Upper lobe of left lung (tissue), 6 donors: Measurements from ENCODE around the gene S100A5. TPM values are rescaled to one million over a fixed set of nuclear protein-coding genes. Genes with fewer than 3 reads are reported as not detected.

ENCODE experiments used
- ATAC-seq, 2 donors: fragments of 200-7000 bp; cut with Tn5 transposase; one replicate each; pipeline ENCODE4 v1.9.1; 2022; ENCODE audit warnings: mild to moderate bottlenecking in 2 of 2, moderate library complexity in 2 of 2; ENCODE audit not compliant: low FRiP score in 2 of 2
- DNase-seq, 2 donors: peaks; one replicate each; pipeline ENCODE4 v3.0.0-alpha.2; 2019 to 2020
- H3K27ac ChIP-seq, 4 donors: fragments of 200-600 bp; sonication (generic); one replicate each; pipeline ENCODE4 v1.5.1; 2016 to 2019
- H3K27me3 ChIP-seq, 4 donors: fragments of 200-600 bp; sonication (generic); one replicate each; pipeline ENCODE4 v1.5.1; 2017 to 2019
- H3K36me3 ChIP-seq, 4 donors: fragments of 200-600 bp; sonication (generic); one replicate each; pipeline ENCODE4 v1.5.1; 2016 to 2019
- H3K4me1 ChIP-seq, 4 donors: fragments of 200-600 bp; sonication (generic); one replicate each; pipeline ENCODE4 v1.5.1; 2018 to 2019
- H3K4me3 ChIP-seq, 4 donors: fragments of 200-600 bp; sonication (generic); one replicate each; pipeline ENCODE4 v1.5.1; 2017 to 2019; ENCODE audit warnings: mild to moderate bottlenecking in 2 of 4, moderate library complexity in 1 of 4
- H3K9me3 ChIP-seq, 4 donors: fragments of 200-600 bp; sonication (generic); one replicate each; pipeline ENCODE4 v1.5.1; 2018 to 2019
- CTCF ChIP-seq, 6 experiments: fragments of 450-650 bp in 4 of 6; fragments of 200-600 bp in 2 of 6; sonication (generic) in 2 of 6; IDR thresholded peaks; one replicate each; pipeline ENCODE4 v1.5.1; 2016 to 2019; ENCODE audit warnings: antibody characterized with exemption in 6 of 6
- EP300 ChIP-seq, 4 donors: sonication (generic); formaldehyde crosslinking; IDR thresholded peaks; one replicate each; pipeline ENCODE4 v1.5.1; 2017; ENCODE audit warnings: antibody characterized with exemption in 4 of 4, control low read depth in 2 of 4
- POLR2A ChIP-seq, 4 donors: fragments of 450-650 bp; IDR thresholded peaks; one replicate each; pipeline ENCODE4 v1.5.1; 2016 to 2017; ENCODE audit warnings: antibody characterized with exemption in 4 of 4, mild to moderate bottlenecking in 2 of 4
- POLR2AphosphoS5 ChIP-seq, 2 donors: sonication (generic); formaldehyde crosslinking; IDR thresholded peaks; one replicate each; pipeline ENCODE4 v1.5.1; 2017; ENCODE audit warnings: antibody characterized with exemption in 2 of 2
- WGBS, 2 donors: methylation state at CpG; one replicate each; pipeline ENCODE4 v1.1.5; 2017 to 2018; 5-methylcytosine and 5-hydroxymethylcytosine counted together
- total RNA-seq, 6 donors: library from RNA; depleted of rRNA in 4 of 6; stranded (reverse); fragments of >200 nt in 4 of 6; gene quantifications; one replicate each; pipeline versions ENCODE4 v1.1.0 to v1.2.1, GENCODE V29; 2016 to 2021
- donor health status: DM: no; HTN: no; CAD: no; lungs with moderate emphysema.
- donor health status: DM: no; HTN: yes; CAD: no; lungs with severe emphysema.

The S100A5 gene
- total RNA-seq, 6 donors from 2014 or later, result not detected

GRCh38 chr1:153561466-153561985, 20.8 kb upstream of the S100A5 start:
- H3K27me3 ChIP-seq, result no peaks in the 10 kb centered on the region
- H3K9me3 ChIP-seq, result no peaks in the 10 kb centered on the region
- no peaks in the 10 kb centered on the region for H3K36me3 ChIP-seq
- DNase-seq, result no peak
- TF ChIP-seq POLR2A (IDR thresholded peaks at IDR 0.05) (no peak), CTCF (IDR thresholded peaks at IDR 0.05) (no peak), POLR2AphosphoS5 (IDR thresholded peaks at IDR 0.05) (no peak), EP300 (IDR thresholded peaks at IDR 0.05) (no peak)
- no peak overlapping the region for H3K4me3 ChIP-seq
- no peak for ATAC-seq
- peaks cover 16 to 22% (median 20%) of the 10 kb centered on the region in 4 donors for H3K4me1 ChIP-seq
- 92 to 97% methylated on average over 3 of the region's 3 CpGs for WGBS, 2 donors
- H3K27ac ChIP-seq, result peak overlapping the region in 2 of 4 donors; percentile 41 to 61

GRCh38 chr1:153560771-153561465, 20.2 kb upstream of the S100A5 start:
- 88 to 90% methylated on average over 10 of the region's 10 CpGs for WGBS, 2 donors
- Histone ChIP-seq H3K9me3 (no peaks in the 10 kb centered on the region), H3K36me3 (no peaks in the 10 kb centered on the region), H3K27ac (peak overlapping the region in 1 of 4 donors; percentile 61), H3K4me3 (no peak overlapping the region), H3K4me1 (peaks cover 11 to 17% (median 14%) of the 10 kb centered on the region in 4 donors), H3K27me3 (no peaks in the 10 kb centered on the region)
- TF ChIP-seq POLR2AphosphoS5 (IDR thresholded peaks at IDR 0.05), result no peak
- no peak for TF ChIP-seq CTCF (IDR thresholded peaks at IDR 0.05)
- DNase-seq (no peak), ATAC-seq (no peak)

DNA sequence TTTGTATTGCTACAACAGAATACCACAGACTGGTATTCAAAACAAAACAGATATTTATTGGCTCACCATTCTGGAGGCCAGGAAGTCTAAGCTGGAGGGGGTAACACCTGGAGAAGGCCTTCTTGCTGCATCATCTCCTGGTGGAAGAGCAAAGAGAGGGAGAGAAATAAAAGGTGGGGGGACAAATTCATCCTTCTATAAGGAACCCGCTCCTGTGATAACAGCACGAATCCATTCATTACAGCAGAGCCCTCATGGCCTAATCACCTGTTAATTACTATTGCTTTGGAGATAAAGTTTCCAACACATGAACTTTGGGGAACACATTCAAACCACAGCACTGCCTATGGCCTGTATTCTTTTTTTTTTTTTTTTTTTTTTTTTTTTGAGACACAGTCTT, 19.5 kb upstream of the S100A5 start:
- H3K4me3 ChIP-seq, result no peak overlapping the region
- TF ChIP-seq POLR2AphosphoS5 (IDR thresholded peaks at IDR 0.05) (no peak), POLR2A (IDR thresholded peaks at IDR 0.05) (no peak), CTCF (IDR thresholded peaks at IDR 0.05) (no peak), EP300 (IDR thresholded peaks at IDR 0.05) (no peak)
- ATAC-seq, result no peak
- DNase-seq, result no peak
- 95 to 100% methylated on average over 2 of the region's 2 CpGs for WGBS, 2 donors
- H3K9me3 ChIP-seq, result no peaks in the 10 kb centered on the region
- no peaks in the 10 kb centered on the region for H3K36me3 ChIP-seq
- peaks cover 4 to 10% (median 8%) of the 10 kb centered on the region in 4 donors for H3K4me1 ChIP-seq
- no peak overlapping the region for H3K27ac ChIP-seq
- no peaks in the 10 kb centered on the region for H3K27me3 ChIP-seq

- Histone ChIP-seq H3K4me3 (no peak overlapping the region), H3K9me3 (no peaks in the 10 kb centered on the region), H3K4me1 (peaks cover 15 to 19% (median 18%) of the 10 kb centered on the region in 4 donors), H3K27ac (no peak overlapping the region), H3K27me3 (no peaks in the 10 kb centered on the region), H3K36me3 (no peaks in the 10 kb centered on the region)
- no peak for TF ChIP-seq EP300 (IDR thresholded peaks at IDR 0.05)
- no peak for TF ChIP-seq POLR2A (IDR thresholded peaks at IDR 0.05)
- TF ChIP-seq POLR2AphosphoS5 (IDR thresholded peaks at IDR 0.05), result no peak
- TF ChIP-seq CTCF (IDR thresholded peaks at IDR 0.05), result no peak
- no peak for ATAC-seq
- WGBS, 2 donors, result 91 to 97% methylated on average over 3 of the region's 3 CpGs
- DNase-seq, result no peak
These were observed 17.1 kb upstream of the S100A5 start for GRCh38 chr1:153557877-153558276.

- no peak overlapping the region for H3K4me3 ChIP-seq
- no peaks in the 10 kb centered on the region for H3K27me3 ChIP-seq
- H3K27ac ChIP-seq, result no peak overlapping the region
- WGBS, 2 donors, result 92% methylated on average over 1 of the region's 1 CpG
- DNase-seq (no peak), ATAC-seq (no peak)
- no peak for TF ChIP-seq CTCF (IDR thresholded peaks at IDR 0.05)
- TF ChIP-seq POLR2AphosphoS5 (IDR thresholded peaks at IDR 0.05), result no peak
- no peak for TF ChIP-seq POLR2A (IDR thresholded peaks at IDR 0.05)
- H3K4me1 ChIP-seq, result peaks cover 15 to 30% (median 25%) of the 10 kb centered on the region in 4 donors
- H3K36me3 ChIP-seq, result no peaks in the 10 kb centered on the region
- no peaks in the 10 kb centered on the region for H3K9me3 ChIP-seq
These were observed 15.6 kb upstream of the S100A5 start for GRCh38 chr1:153556348-153556747.
